ENCODE data around the gene GNAZ.

GNAZ gene

DNA sequence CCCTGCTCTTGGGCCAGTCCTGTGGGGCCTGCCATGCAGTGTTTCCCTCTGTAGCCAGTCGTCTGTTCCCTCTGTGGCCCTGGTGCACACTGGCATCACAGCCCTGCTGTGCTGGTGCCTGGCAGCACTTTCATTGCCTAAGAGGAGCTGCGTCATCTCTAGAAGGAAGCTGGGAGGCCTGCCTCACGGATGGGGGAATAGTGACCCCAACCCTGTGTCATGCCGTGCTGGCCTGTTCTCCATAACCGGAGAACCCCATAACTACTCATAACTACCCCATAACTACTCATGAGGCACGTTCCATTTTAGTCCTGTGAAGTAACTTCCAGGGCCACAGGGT lies 88.9 kb downstream of the GNAZ start:
- no peak for DNase-seq

DNA sequence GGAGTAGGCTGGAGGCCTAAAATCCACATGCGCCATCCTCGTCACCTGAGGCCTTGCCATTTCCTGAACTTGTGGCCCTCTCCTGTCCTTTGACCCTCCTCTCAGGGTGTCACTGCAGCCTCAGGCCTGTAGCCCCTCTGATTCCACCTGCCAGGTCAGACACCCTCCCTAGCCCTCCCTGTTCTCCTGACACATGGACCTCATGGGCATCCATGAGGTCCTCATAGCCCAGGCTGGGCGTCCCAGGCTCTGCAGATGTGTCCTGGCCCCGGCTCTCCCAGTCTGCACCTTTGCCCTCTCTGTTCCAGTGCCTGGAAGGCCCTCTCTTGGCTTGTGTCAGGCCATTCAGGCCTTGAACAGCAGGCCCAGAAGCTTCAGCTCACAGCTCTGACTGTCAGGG lies 90.7 kb downstream of the GNAZ start:
- DNase-seq = no peak

GRCh38 chr22:23161574-23161973 lies 91.3 kb downstream of the GNAZ start:
- DNase-seq = no peak

- peak; percentile 23 for DNase-seq
Observed at GRCh38 chr22:23163665-23164064, 93.3 kb downstream of the GNAZ start.

GRCh38 chr22:23164091-23164490 lies 93.8 kb downstream of the GNAZ start:
- DNase-seq = peak; percentile 36

GRCh38 chr22:23166042-23166831 lies 95.9 kb downstream of the GNAZ start:
- DNase-seq = no peak

DNA sequence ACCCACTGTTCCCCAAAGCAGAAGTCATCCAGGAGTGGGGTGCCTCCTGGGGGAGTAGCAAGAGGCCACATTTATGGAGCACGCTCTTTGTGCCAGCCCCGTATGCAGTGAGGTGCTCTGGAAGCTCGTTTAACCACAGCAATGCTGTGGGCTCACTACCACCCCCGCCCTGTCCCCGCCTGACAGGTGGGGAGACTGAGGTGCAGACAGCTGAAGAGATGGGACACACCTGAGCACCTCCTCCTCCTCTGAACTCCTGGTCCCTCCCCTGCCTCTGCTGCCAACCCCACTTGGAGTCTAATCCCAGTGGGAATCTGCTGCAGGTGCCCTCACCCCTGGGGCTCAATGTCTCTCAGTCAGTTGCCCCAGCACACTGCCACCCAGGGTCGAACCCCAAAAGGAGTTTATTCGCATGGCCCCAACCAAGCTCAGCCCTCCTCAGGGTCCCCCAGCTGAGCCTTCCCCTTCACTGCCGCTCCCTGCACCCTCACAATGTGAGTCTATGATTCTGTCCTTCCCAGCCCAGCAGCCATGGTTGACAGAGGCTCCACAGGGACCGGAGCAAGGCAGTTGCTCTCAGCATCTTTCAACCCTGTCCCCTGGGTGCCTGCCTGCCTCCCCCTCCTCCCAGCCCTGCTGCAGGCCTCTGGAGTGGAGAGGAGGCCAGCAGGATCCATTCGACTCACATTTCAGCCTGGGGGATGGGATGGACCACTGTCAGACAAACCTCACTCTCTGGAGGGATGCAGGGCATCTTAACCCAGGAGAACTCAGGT lies 96.7 kb downstream of the GNAZ start:
- no peak for DNase-seq

- DNase-seq = no peak
Observed at GRCh38 chr22:23168391-23169042, 98.2 kb downstream of the GNAZ start.

DNA sequence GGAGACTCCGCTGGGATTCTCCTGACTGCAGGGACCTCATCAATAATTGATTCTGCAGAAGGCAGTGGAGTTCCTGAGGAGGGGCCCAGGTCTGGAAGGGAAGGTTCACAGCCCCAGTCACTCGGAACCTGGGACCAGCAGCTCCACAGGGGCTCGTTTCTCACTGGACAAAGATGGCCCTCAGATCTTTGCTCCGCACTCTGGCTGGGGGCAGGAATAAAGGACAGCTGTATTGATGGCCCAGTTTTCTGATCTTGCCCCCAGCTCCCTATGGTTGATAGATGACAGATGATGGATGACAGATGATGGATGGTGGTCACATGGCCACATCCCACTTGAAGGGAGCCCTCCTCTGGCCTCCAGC lies 98.7 kb downstream of the GNAZ start:
- DNase-seq = no peak
